CD4-positive, CD25-positive, alpha-beta regulatory T cell (primary cell): Measurements from ENCODE around the gene NCKAP1. TPM values are rescaled to one million over a fixed set of nuclear protein-coding genes. Genes with fewer than 3 reads are reported as not detected.

Experiments
- ATAC-seq, 2 donors: fragments of 150-1000 bp; cut with Tn5 transposase; one replicate each; pipeline ENCODE4 v1.10.0; 2021; ENCODE audit warnings: low read depth in 2 of 2, moderate number of reproducible peaks in 2 of 2, moderate library complexity in 1 of 2
- DNase-seq, 3 donors: peaks; one replicate each; pipeline versions ENCODE4 v3.0.0 to v3.0.0-alpha.2; 2012 to 2022; ENCODE audit warnings: mixed read lengths in 1 of 3
- H3K27ac ChIP-seq: one replicate; pipeline ENCODE4 v1.7.0; 2013; ENCODE audit warnings: mild to moderate bottlenecking, low read length; ENCODE audit not compliant: insufficient read depth, poor library complexity, severe bottlenecking
- H3K27me3 ChIP-seq: one replicate; pipeline ENCODE4 v1.7.0; 2013; ENCODE audit warnings: low read length; ENCODE audit not compliant: control insufficient read depth, insufficient read depth
- H3K36me3 ChIP-seq: one replicate; pipeline ENCODE4 v1.7.0; 2013; ENCODE audit warnings: mild to moderate bottlenecking, low read length, moderate library complexity; ENCODE audit not compliant: control insufficient read depth, insufficient read depth
- H3K4me1 ChIP-seq: 2 replicates; pipeline ENCODE4 v1.7.0; 2013; ENCODE audit warnings: mild to moderate bottlenecking, low read length; ENCODE audit not compliant: insufficient read depth, control insufficient read depth, poor library complexity, severe bottlenecking
- H3K4me3 ChIP-seq: one replicate; pipeline ENCODE4 v1.7.0; 2013; ENCODE audit warnings: low read depth, mild to moderate bottlenecking, low read length, moderate library complexity
- H3K9me3 ChIP-seq, 2 experiments: 1 replicate in 1 of 2; 2 replicates in 1 of 2; pipeline ENCODE4 v1.7.0; 2013; ENCODE audit warnings: low read length in 2 of 2, mild to moderate bottlenecking in 1 of 2, moderate library complexity in 1 of 2; ENCODE audit not compliant: control insufficient read depth in 2 of 2
- H3K27ac Mint-ChIP-seq, 3 donors: one replicate each; pipeline ENCODE4 v1.8.0; 2020 to 2022; ENCODE audit warnings: mild to moderate bottlenecking in 3 of 3, mixed read lengths in 3 of 3, moderate library complexity in 2 of 3
- H3K27me3 Mint-ChIP-seq: one replicate; pipeline ENCODE4 v1.8.0; 2022; ENCODE audit warnings: mild to moderate bottlenecking, mixed read lengths
- H3K36me3 Mint-ChIP-seq: one replicate; pipeline ENCODE4 v1.8.0; 2020; ENCODE audit warnings: mixed read lengths
- H3K4me1 Mint-ChIP-seq, 4 donors: one replicate each; pipeline ENCODE4 v1.8.0; 2020 to 2022; ENCODE audit warnings: mixed read lengths in 4 of 4, mild to moderate bottlenecking in 1 of 4
- H3K4me3 Mint-ChIP-seq, 4 donors: one replicate each; pipeline ENCODE4 v1.8.0; 2020 to 2022; ENCODE audit warnings: mild to moderate bottlenecking in 4 of 4, mixed read lengths in 4 of 4, moderate library complexity in 3 of 4
- H3K9me3 Mint-ChIP-seq, 7 donors: one replicate each; pipeline ENCODE4 v1.8.0; 2020 to 2022; ENCODE audit warnings: mixed read lengths in 7 of 7, mild to moderate bottlenecking in 3 of 7, moderate library complexity in 2 of 7
- polyA plus RNA-seq, 4 donors: library from polyadenylated mRNA; unstranded; fragments of 300-500 nt; fragmentation: Illumina TruSeq; gene quantifications; one replicate each; pipeline ENCODE4 v1.2.3, GENCODE V29; 2021
- total RNA-seq: library from RNA; stranded (reverse); gene quantifications from one replicate; pipeline ENCODE4 v1.2.3, GENCODE V29; 2022

The NCKAP1 gene
- total and polyA plus RNA-seq, 5 donors from 2014 or later: 0.64 to 5.7 (median 1.1) TPM

DNA sequence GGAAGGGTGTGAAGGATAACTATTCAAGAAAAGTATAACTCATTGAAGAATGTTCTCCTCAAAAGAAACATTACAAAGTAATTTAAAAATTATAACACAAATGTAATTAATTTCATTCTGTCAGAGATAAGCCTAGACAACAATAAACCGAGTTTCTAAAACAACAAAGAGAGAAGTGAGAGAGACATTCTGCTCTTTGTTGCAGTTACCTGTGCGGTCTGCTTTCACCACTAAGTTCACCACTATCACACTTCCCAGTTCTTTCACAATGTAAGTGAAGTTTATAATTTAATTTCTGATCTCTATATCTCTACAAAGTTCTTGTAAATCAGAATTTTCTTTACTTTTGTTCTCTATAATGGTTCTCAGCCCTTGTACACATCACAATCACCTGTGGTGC, 95.5 kb downstream of the NCKAP1 start:
- Mint-ChIP-seq H3K36me3 (peaks cover 15% of the 10 kb centered on the region), H3K9me3 (no peaks in the 10 kb centered on the region), H3K27ac (no peak overlapping the region), H3K27me3 (no peaks in the 10 kb centered on the region), H3K4me3 (no peak overlapping the region), H3K4me1 (no peaks in the 10 kb centered on the region)
- no peaks in the 10 kb centered on the region for H3K9me3 ChIP-seq
- H3K36me3 ChIP-seq: no peaks in the 10 kb centered on the region
- no peaks in the 10 kb centered on the region for H3K4me1 ChIP-seq
- no peak for ATAC-seq
- no peaks in the 10 kb centered on the region for H3K27me3 ChIP-seq
- no peak overlapping the region for H3K4me3 ChIP-seq
- no peak for DNase-seq
- H3K27ac ChIP-seq: no peak overlapping the region

DNA sequence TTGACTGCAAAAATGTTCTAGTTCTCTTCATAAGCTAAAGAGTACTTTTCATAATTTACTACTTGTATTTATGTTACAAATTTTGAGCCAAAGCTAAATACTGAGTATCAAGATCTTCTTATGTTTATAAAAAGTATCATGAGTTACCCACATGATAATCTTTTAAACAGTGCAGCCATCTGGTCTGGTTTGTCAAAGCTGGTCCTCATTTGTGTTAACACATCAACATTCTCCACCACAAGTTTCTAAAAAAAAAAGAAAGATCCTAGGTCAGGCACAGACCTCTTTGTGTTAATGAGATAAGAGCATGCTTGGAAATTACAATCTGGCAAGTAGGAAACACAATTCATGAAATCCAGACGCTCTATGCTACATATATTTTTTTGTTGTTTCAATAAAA, 96.3 kb downstream of the NCKAP1 start:
- no peaks in the 10 kb centered on the region for H3K9me3 ChIP-seq
- Mint-ChIP-seq H3K27me3 (no peaks in the 10 kb centered on the region), H3K27ac (no peak overlapping the region), H3K4me1 (no peaks in the 10 kb centered on the region), H3K36me3 (peaks cover 15% of the 10 kb centered on the region), H3K4me3 (no peak overlapping the region), H3K9me3 (no peaks in the 10 kb centered on the region)
- DNase-seq (no peak), ATAC-seq (no peak)
- no peaks in the 10 kb centered on the region for H3K36me3 ChIP-seq
- no peaks in the 10 kb centered on the region for H3K4me1 ChIP-seq
- H3K27me3 ChIP-seq: no peaks in the 10 kb centered on the region
- no peak overlapping the region for H3K4me3 ChIP-seq
- H3K27ac ChIP-seq: no peak overlapping the region

DNA sequence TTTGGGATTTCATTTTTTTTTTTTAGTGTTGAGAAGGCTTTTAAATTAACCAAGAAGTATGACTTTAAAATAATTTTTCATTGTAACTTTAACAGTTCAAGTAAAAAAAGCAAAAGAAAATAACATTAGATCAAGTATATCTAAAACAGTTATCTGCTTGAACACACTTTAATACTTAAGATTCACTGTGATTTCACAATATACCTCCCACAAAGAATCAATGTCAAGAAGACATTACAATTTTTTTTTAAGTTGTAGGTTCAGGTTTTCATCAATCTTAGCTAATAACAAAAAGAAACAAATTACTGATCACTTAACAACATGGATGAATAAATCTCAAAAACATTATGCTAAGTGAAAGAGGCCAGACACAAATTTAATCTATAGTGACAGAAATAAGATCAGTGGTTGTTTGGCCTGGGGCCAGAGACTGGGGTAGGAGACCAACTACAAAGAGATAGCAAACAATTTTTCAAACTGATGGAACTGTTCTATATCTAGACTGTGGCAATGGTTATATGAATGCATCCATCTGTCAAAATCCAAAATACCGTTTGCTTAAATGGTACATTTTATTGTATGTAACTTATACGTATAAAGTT, 97.0 kb downstream of the NCKAP1 start:
- Mint-ChIP-seq H3K36me3 (peaks cover 15% of the 10 kb centered on the region), H3K4me3 (no peak overlapping the region), H3K4me1 (no peaks in the 10 kb centered on the region), H3K9me3 (no peaks in the 10 kb centered on the region), H3K27ac (no peak overlapping the region), H3K27me3 (no peaks in the 10 kb centered on the region)
- no peak overlapping the region for H3K4me3 ChIP-seq
- H3K4me1 ChIP-seq: no peaks in the 10 kb centered on the region
- DNase-seq (no peak), ATAC-seq (no peak)
- no peaks in the 10 kb centered on the region for H3K27me3 ChIP-seq
- H3K36me3 ChIP-seq: no peaks in the 10 kb centered on the region
- no peaks in the 10 kb centered on the region for H3K9me3 ChIP-seq
- H3K27ac ChIP-seq: no peak overlapping the region

GRCh38 chr2:182937870-182938269, 100.4 kb downstream of the NCKAP1 start:
- H3K9me3 ChIP-seq: no peaks in the 10 kb centered on the region
- peaks cover 14% of the 10 kb centered on the region for H3K36me3 Mint-ChIP-seq
- H3K27ac Mint-ChIP-seq: no peak overlapping the region
- no peak overlapping the region for H3K4me3 Mint-ChIP-seq
- DNase-seq (no peak), ATAC-seq (no peak)
- H3K9me3 Mint-ChIP-seq: no peaks in the 10 kb centered on the region
- peaks cover 0 to 3% (median under 1%) of the 10 kb centered on the region in 4 donors for H3K4me1 Mint-ChIP-seq
- no peak overlapping the region for H3K27ac ChIP-seq
- H3K4me1 ChIP-seq: no peaks in the 10 kb centered on the region
- H3K4me3 ChIP-seq: no peak overlapping the region
- no peaks in the 10 kb centered on the region for H3K36me3 ChIP-seq
- H3K27me3 ChIP-seq: no peaks in the 10 kb centered on the region
- no peaks in the 10 kb centered on the region for H3K27me3 Mint-ChIP-seq

DNA sequence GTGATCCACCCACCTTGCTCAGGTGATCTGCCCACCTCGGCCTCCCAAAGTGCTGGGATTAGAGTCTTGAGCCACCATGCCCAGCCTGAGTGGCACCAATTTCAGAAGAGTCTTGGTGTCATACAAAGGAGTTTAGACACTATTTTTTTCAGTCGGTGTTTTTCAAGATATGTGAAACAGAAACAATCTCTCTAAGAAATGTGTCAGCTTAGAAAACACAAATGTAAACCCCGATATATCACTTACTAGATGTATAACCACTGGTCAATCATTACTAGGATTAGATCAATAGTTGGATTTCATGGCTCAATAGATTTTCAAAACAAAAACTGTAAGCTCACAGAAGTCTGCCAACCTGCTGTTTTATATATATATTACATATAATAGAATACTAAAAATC, 104.6 kb downstream of the NCKAP1 start:
- Mint-ChIP-seq H3K9me3 (no peaks in the 10 kb centered on the region), H3K27me3 (no peaks in the 10 kb centered on the region)

DNA sequence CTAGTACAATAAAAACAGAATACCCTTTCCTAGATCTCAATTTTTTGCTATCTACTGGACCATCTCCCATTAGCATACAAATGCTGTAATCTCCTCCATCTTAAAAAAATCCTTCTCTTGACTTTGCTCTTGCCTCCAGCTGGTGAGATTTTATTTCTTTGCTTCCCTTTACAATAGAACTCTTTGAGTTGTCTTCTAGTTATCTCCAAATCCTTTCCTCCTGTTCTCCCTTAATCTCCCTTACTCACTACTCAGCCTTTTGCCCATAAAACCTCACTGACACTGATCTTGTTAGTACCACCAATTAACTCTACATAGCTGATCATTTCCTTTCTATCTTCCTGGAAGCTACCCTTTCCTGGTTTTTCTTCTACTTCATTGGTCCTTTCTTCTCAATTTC, 108.3 kb downstream of the NCKAP1 start:
- H3K4me3 Mint-ChIP-seq: no peak overlapping the region
- no peaks in the 10 kb centered on the region for H3K4me1 ChIP-seq
- H3K27ac ChIP-seq: no peak overlapping the region
- DNase-seq (no peak), ATAC-seq (no peak)
- H3K4me1 Mint-ChIP-seq: peaks cover 0 to 6% (median 2%) of the 10 kb centered on the region in 4 donors
- no peaks in the 10 kb centered on the region for H3K36me3 ChIP-seq
- no peak overlapping the region for H3K4me3 ChIP-seq
- H3K9me3 Mint-ChIP-seq: no peaks in the 10 kb centered on the region
- peaks cover 23% of the 10 kb centered on the region for H3K36me3 Mint-ChIP-seq
- H3K27ac Mint-ChIP-seq: no peak overlapping the region
- no peaks in the 10 kb centered on the region for H3K9me3 ChIP-seq
- H3K27me3 Mint-ChIP-seq: no peaks in the 10 kb centered on the region
- H3K27me3 ChIP-seq: no peaks in the 10 kb centered on the region

More for the DNA sequence above, 104.6 kb downstream of the NCKAP1 start:
- H3K27ac Mint-ChIP-seq: no peak overlapping the region
- Histone ChIP-seq H3K27me3 (no peaks in the 10 kb centered on the region), H3K27ac (no peak overlapping the region), H3K9me3 (no peaks in the 10 kb centered on the region), H3K4me1 (no peaks in the 10 kb centered on the region), H3K4me3 (no peak overlapping the region), H3K36me3 (no peaks in the 10 kb centered on the region)
- H3K4me1 Mint-ChIP-seq: peaks cover 0 to 6% (median 2%) of the 10 kb centered on the region in 4 donors
- no peak overlapping the region for H3K4me3 Mint-ChIP-seq
- DNase-seq (no peak), ATAC-seq (no peak)
- peaks cover 12% of the 10 kb centered on the region for H3K36me3 Mint-ChIP-seq

GRCh38 chr2:182924306-182924705, 114.0 kb downstream of the NCKAP1 start:
- no peak for ATAC-seq
- Mint-ChIP-seq H3K4me3 (no peak overlapping the region), H3K27me3 (no peaks in the 10 kb centered on the region), H3K36me3 (peaks cover 14% of the 10 kb centered on the region), H3K4me1 (no peaks in the 10 kb centered on the region), H3K27ac (no peak overlapping the region), H3K9me3 (no peaks in the 10 kb centered on the region)
- Histone ChIP-seq H3K27ac (no peak overlapping the region), H3K27me3 (no peaks in the 10 kb centered on the region), H3K4me1 (no peaks in the 10 kb centered on the region), H3K9me3 (no peaks in the 10 kb centered on the region), H3K36me3 (no peaks in the 10 kb centered on the region), H3K4me3 (no peak overlapping the region)
- DNase-seq: no peak

DNA sequence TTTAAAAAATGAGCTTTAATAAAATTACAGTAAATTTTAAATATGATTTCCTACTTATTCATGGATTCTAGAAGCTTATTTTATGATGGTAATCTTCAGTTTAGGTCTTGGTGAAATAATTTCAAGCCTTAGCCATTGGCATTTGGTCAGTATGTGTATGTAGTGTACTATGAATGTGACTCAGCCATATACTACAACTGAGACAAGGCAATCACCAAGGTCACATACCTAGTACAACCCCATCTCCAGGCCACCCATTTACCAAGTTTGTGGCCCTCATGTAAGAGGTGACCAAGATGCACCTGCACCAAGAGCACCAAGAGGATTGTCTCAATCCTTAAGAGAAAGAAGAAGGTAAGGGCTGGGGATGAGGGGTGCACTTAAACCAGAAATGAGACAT, 117.0 kb downstream of the NCKAP1 start:
- Mint-ChIP-seq H3K4me1 (no peaks in the 10 kb centered on the region), H3K4me3 (no peak overlapping the region), H3K9me3 (peaks cover 0 to 1% (median 0%) of the 10 kb centered on the region in 7 donors), H3K27me3 (no peaks in the 10 kb centered on the region), H3K27ac (no peak overlapping the region), H3K36me3 (peaks cover 3% of the 10 kb centered on the region)
- no peak overlapping the region for H3K4me3 ChIP-seq
- no peaks in the 10 kb centered on the region for H3K36me3 ChIP-seq
- no peaks in the 10 kb centered on the region for H3K27me3 ChIP-seq
- H3K9me3 ChIP-seq: no peaks in the 10 kb centered on the region
- H3K27ac ChIP-seq: no peak overlapping the region
- H3K4me1 ChIP-seq: no peaks in the 10 kb centered on the region
- no peak for DNase-seq
- no peak for ATAC-seq
